HepG2 (cell line): ENCODE measurements around the gene DNAL4. TPM values are rescaled to one million over a fixed set of nuclear protein-coding genes. Genes with fewer than 3 reads are reported as not detected.

ENCODE experiments used
- ATAC-seq: fragments of 200-7000 bp; cut with Tn5 transposase; 3 replicates; pipeline ENCODE4 v1.9.1; 2020; ENCODE audit warnings: mild to moderate bottlenecking, moderate library complexity
- BruUV-seq: library from RNA; stranded (reverse); fragments of 400-500 nt; replicated peaks from 2 replicates; lab custom pipeline; 2021; lab: Mats Ljungman, UMichigan
- CTCF ChIA-PET: fragments of 300-600 bp; formaldehyde crosslinking; extraction: SDS; loops from one replicate; lab custom pipeline; 2021; ENCODE audit warnings: low total read pairs, inconsistent platforms, low intra/inter-chr PET ratio; lab: Yijun Ruan, JAX
- POLR2A ChIA-PET: fragments of 350-600 bp; sonication (Branson Sonifier 250); formaldehyde crosslinking; loops from one replicate; lab custom pipeline; 2020; ENCODE audit warnings: antibody characterized with exemption, inconsistent platforms; lab: Yijun Ruan, JAX
- DNase-seq: peaks from one replicate; pipeline ENCODE4 v3.0.0-alpha.2; 2015; ENCODE audit warnings: low spot score
- FAIRE-seq: peaks from 3 replicates; lab custom pipeline; 2011; peaks lifted over from hg19 to GRCh38; lab: Jason Lieb, UNC
- H2AFZ ChIP-seq: one replicate; pipeline ENCODE4 v1.6.1; 2011; ENCODE audit warnings: low read length, inconsistent platforms
- H3K27ac ChIP-seq: fragments of 300-600 bp; 3 replicates; pipeline ENCODE4 v1.8.0; 2011; ENCODE audit warnings: mixed run types, mild to moderate bottlenecking, mixed read lengths, low read length, inconsistent platforms; ENCODE audit not compliant: insufficient read depth; ENCODE audit errors: extremely low read length
- H3K27me3 ChIP-seq, 2 experiments: fragments of 200-600 bp in 1 of 2; 2 replicates in 1 of 2; 3 replicates in 1 of 2; pipeline versions ENCODE4 v1.6.0 to v1.8.0; 2011; ENCODE audit warnings: low read length in 2 of 2, mild to moderate bottlenecking in 2 of 2, moderate library complexity in 2 of 2, inconsistent platforms in 1 of 2; ENCODE audit not compliant: insufficient read depth in 2 of 2, control insufficient read depth in 1 of 2
- H3K36me3 ChIP-seq, 2 experiments: fragments of 200-600 bp in 1 of 2; replicated peaks in 1 of 2; 2 replicates in 1 of 2; 3 replicates in 1 of 2; pipeline versions ENCODE4 v1.5.1 to v1.8.0; 2011; ENCODE audit warnings: low read length in 2 of 2, inconsistent platforms in 1 of 2; ENCODE audit not compliant: insufficient read depth in 2 of 2, control insufficient read depth in 1 of 2
- H3K4me1 ChIP-seq: 2 replicates; pipeline ENCODE4 v1.5.1; 2012; ENCODE audit warnings: low read length, inconsistent platforms; ENCODE audit not compliant: insufficient read depth
- H3K4me2 ChIP-seq: 2 replicates; pipeline ENCODE4 v1.6.0; 2011; ENCODE audit warnings: low read depth, low read length, inconsistent platforms
- H3K4me3 ChIP-seq, 3 experiments: fragments of 200-600 bp in 1 of 3; sonication (generic), shearing (Covaris generic) in 1 of 3; replicated peaks in 1 of 3; 2 replicates each; pipeline ENCODE4 v1.5.1; 2011 to 2016; ENCODE audit warnings: low read length in 3 of 3, inconsistent platforms in 2 of 3, low read depth in 2 of 3, mild to moderate bottlenecking in 2 of 3, control low read depth in 1 of 3, mixed read lengths in 1 of 3; ENCODE audit not compliant: insufficient read depth in 1 of 3
- H3K79me2 ChIP-seq: one replicate; pipeline ENCODE4 v1.6.1; 2011; ENCODE audit warnings: low read length, inconsistent platforms; ENCODE audit not compliant: insufficient read depth
- H3K9ac ChIP-seq: 2 replicates; pipeline ENCODE4 v1.6.0; 2011; ENCODE audit warnings: mild to moderate bottlenecking, low read depth, low read length, inconsistent platforms; ENCODE audit not compliant: insufficient read depth
- H3K9me3 ChIP-seq: 2 replicates; pipeline ENCODE4 v1.5.1; 2012; ENCODE audit warnings: mild to moderate bottlenecking, low read length
- H4K20me1 ChIP-seq: 2 replicates; pipeline ENCODE4 v1.6.0; 2011; ENCODE audit warnings: inconsistent platforms, mild to moderate bottlenecking, low read length, moderate library complexity; ENCODE audit not compliant: insufficient read depth
- AGO1 ChIP-seq: fragments of 200-400 bp; formaldehyde crosslinking; IDR thresholded peaks from 2 replicates; pipeline ENCODE4 v1.6.1; 2017; ENCODE audit warnings: mild to moderate bottlenecking, low read depth, low read length, moderate library complexity; ENCODE audit not compliant: poor library complexity, severe bottlenecking
- AGO2 ChIP-seq: fragments of 200-400 bp; formaldehyde crosslinking; optimal IDR thresholded peaks from 2 replicates; pipeline ENCODE3; 2017; ENCODE audit warnings: mild to moderate bottlenecking, low read depth, low read length, moderate library complexity
- HNRNPL ChIP-seq: fragments of 200-400 bp; formaldehyde crosslinking; IDR thresholded peaks from 2 replicates; pipeline ENCODE4 v1.6.1; 2017; ENCODE audit warnings: mild to moderate bottlenecking, low read depth, low read length
- POLR2A ChIP-seq, 2 experiments: IDR thresholded peaks; 2 replicates each; pipeline ENCODE4 v1.6.1; 2011; ENCODE audit warnings: low read depth in 2 of 2, low read length in 2 of 2, mild to moderate bottlenecking in 1 of 2, moderate library complexity in 1 of 2; ENCODE audit not compliant: insufficient read depth in 1 of 2
- POLR2AphosphoS2 ChIP-seq: IDR thresholded peaks from 2 replicates; pipeline ENCODE4 v1.6.1; 2011; ENCODE audit warnings: low read depth, low read length, improper control_type of control experiment
- RBFOX2 ChIP-seq: fragments of 200-400 bp; formaldehyde crosslinking; IDR thresholded peaks from 2 replicates; pipeline ENCODE4 v1.6.1; 2017; ENCODE audit warnings: low read depth, mild to moderate bottlenecking, low read length
- SKI ChIP-seq: fragments of 450-650 bp; IDR thresholded peaks from one replicate; pipeline ENCODE4 v1.6.1; 2018; ENCODE audit warnings: mild to moderate bottlenecking; ENCODE audit not compliant: partially characterized antibody
- ZNF263 ChIP-seq: sonication (generic); formaldehyde crosslinking; IDR thresholded peaks from 2 replicates; pipeline ENCODE4 v1.4.0; 2020; ENCODE audit warnings: missing genetic modification reagents
- WGBS: methylation state at CpG from one replicate; pipeline ENCODE4 v1.1.6; 2017; ENCODE audit warnings: low lambda C conversion rate; 5-methylcytosine and 5-hydroxymethylcytosine counted together
- in situ Hi-C: cut with HindIII; loops from 2 replicates; pipeline ENCODE4 v1.10.0; 2017; ENCODE audit warnings: low pct_unique_long_range_greater_than_20kb; ENCODE audit not compliant: extremely low pct_ligation_motif_present
- intact Hi-C: fragments of 100-400 bp; cut with micrococcal nuclease; formaldehyde crosslinking; loops from one replicate; pipeline ENCODE4 v1.10.0; 2022; ENCODE audit not compliant: unreplicated experiment
- polyA plus RNA-seq, 8 experiments: library from polyadenylated mRNA; depleted of rRNA in 3 of 8; stranded (reverse) in 7 of 8; unstranded in 1 of 8; fragments of >200 nt; fragmentation: Illumina TruSeq in 4 of 8; extraction: Trizol in 4 of 8; gene quantifications; 2 replicates each; pipeline versions ENCODE4 v1.2.1 to v1.2.3, GENCODE V29; 2011 to 2016; ENCODE audit warnings: low read depth in 4 of 8, missing spikeins in 1 of 8, mixed read lengths in 1 of 8; ENCODE audit not compliant: insufficient read depth in 1 of 8
- total RNA-seq, 5 experiments: library from RNA; depleted of rRNA; stranded (reverse); fragments of >200 nt; fragmentation: Illumina TruSeq; extraction: Trizol; gene quantifications; 2 replicates each; pipeline ENCODE4 v1.2.3, GENCODE V29; 2016; ENCODE audit warnings: low read depth in 1 of 5

Gene DNAL4
- total and polyA plus RNA-seq, 2 of the 13 experiments (the other 11 are each of a cell fraction or from before 2014, with no cell fraction given) = 8.0 to 10.7 TPM

- FAIRE-seq = no peak
- Histone ChIP-seq H3K4me3 (no peak overlapping the region), H3K9me3 (no peaks in the 10 kb centered on the region), H3K4me2 (no peak overlapping the region), H3K27ac (no peak overlapping the region), H3K9ac (no peak overlapping the region), H2AFZ (no peak overlapping the region), H3K4me1 (peaks cover 2% of the 10 kb centered on the region), H3K27me3 (no peaks in the 10 kb centered on the region; a peak in 1 of 5 replicates), H4K20me1 (no peaks in the 10 kb centered on the region), H3K36me3 (peaks cover 49 to 79% of the 10 kb centered on the region in 2 experiments), H3K79me2 (no peaks in the 10 kb centered on the region)
- ChIA-PET CTCF (no interaction called here), POLR2A (interaction anchor here (0.6 kb wide), 1 partner anchor 15 kb away, joined by 3 read pairs; no protein-coding TSS in a partner anchor)
- in situ Hi-C loops (no loop called here), intact Hi-C loops (no loop called here)
- DNase-seq = no peak
- WGBS = 92% methylated on average over 9 of the region's 20 CpGs
- BruUV-seq = no TSS peak
- TF ChIP-seq AGO2 (peak; percentile 12), ZNF263 (CRISPR knock-in tag) (no peak), HNRNPL (0 out of 2 replicates have a peak, but pooled peaks have one; percentile 66), POLR2AphosphoS2 (peak; percentile 3; the same call in 1 of the 2 replicates), SKI (no peak), AGO1 (peak; percentile 63), POLR2A (IDR thresholded peaks at IDR 0.05; ENCODE audit: insufficient read depth in 1 of 2, low read depth in 2 of 2, low read length in 2 of 2) (0 out of 4 replicates have a peak, but pooled peaks of 1 of the 2 experiments have one; percentile 38), RBFOX2 (0 out of 2 replicates have a peak, but pooled peaks have one; percentile 20)
- no peak for ATAC-seq
Observed at GRCh38 chr22:38739300-38740055, 54.5 kb downstream of the DNAL4 start.
